GM20000 (cell line): ENCODE results near the gene IL16.

Experiments used
- DNase-seq: peaks from one replicate; pipeline ENCODE4 v3.0.0; 2012; ENCODE audit warnings: low spot score
- CTCF ChIP-seq: IDR thresholded peaks from 2 replicates; pipeline ENCODE4 v1.5.1; 2012; ENCODE audit warnings: mild to moderate bottlenecking, control low read depth; ENCODE audit errors: extremely low read depth, missing control alignments

The IL16 gene

GRCh38 chr15:81276967-81277366 is 80.3 kb downstream of the IL16 start:
- no peak for TF ChIP-seq CTCF
- no peak for DNase-seq

DNA sequence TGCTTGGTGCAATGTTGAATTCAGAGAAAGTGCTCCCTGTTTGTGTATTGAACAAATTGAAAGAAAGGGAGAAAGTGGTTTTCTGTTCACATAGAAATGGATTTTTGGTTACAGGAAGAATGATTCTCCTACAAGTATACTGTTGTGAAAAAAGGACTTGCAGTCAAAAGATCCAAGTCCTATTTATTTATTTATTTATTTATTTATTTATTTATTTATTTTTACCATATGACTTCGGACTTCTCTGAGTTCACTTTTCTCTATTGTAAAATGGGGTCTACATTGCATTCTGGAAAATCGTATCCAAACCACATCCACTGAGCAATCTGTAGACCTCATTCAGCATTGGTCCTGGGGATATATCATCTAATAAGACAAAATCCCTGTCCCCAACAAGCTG is 81.2 kb downstream of the IL16 start:
- DNase-seq, result no peak
- TF ChIP-seq CTCF, result no peak

GRCh38 chr15:81278306-81279029 is 81.8 kb downstream of the IL16 start:
- DNase-seq, result no peak
- no peak for TF ChIP-seq CTCF

GRCh38 chr15:81279621-81280485 is 83.2 kb downstream of the IL16 start:
- TF ChIP-seq CTCF, result no peak
- no peak for DNase-seq

DNA sequence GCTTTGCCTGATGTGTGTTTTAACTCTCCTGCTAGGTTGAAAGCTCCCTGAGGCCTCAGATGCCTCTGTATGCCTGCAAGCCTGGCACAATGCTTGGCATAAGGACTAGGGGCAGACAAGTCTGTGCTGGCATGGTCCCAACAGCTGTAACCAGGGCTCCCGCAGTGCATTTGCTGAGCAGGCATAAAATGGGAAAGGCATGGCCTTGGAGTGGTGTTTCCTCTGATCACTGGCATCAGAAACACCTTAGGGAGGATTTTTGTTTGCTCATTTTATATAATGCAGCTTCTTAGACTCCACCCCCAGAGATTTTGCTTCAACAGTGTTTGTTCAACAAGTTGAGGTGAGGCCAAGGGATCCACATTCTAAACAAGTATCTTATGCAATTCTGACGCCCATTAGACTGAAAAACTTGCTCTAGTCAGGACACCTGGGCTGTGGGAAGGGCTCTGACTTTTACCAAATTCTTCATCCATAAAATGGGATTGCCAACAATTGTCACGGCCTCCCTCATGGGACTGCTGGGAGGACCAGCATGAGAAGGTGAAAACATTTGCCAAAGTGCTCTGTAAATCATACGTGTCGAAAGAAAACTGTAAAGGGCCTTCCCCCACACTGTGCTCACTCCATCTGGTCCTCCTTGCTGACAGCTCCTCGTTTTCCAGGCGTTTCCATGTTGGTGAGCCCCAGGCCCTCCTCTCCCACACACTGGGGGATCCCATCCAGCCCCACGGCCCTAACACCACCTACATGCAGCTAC is 84.2 kb downstream of the IL16 start:
- no peak for DNase-seq
- TF ChIP-seq CTCF, result no peak

- no peak for TF ChIP-seq CTCF
Measured at GRCh38 chr15:81281456-81281735, 84.7 kb downstream of the IL16 start.

More at GRCh38 chr15:81281456-81281735, 84.7 kb downstream of the IL16 start:
- no peak for DNase-seq
